HL-60 (cell line): ENCODE measurements around the gene OPA1.

Source experiments
- CTCF ChIP-seq: IDR thresholded peaks from one replicate; pipeline ENCODE4 v1.5.1; 2011; ENCODE audit warnings: low read length, control low read depth, inconsistent platforms; ENCODE audit not compliant: insufficient read depth
- SPI1 ChIP-seq: IDR thresholded peaks from 2 replicates; pipeline ENCODE4 v1.6.1; 2012; ENCODE audit warnings: low read depth, mild to moderate bottlenecking, borderline replicate concordance

- TF ChIP-seq CTCF (no peak), SPI1 (no peak)
Measured at GRCh38 chr3:193686665-193687483, 93.9 kb downstream of the OPA1 start.
